Body of pancreas (tissue), 4 donors: Measurements from ENCODE around the gene SLC27A6.

Experiments
- CTCF ChIP-seq, 7 experiments: fragments of 450-650 bp in 4 of 7; fragments of 200-600 bp in 3 of 7; sonication (generic) in 3 of 7; IDR thresholded peaks; one replicate each; pipeline ENCODE4 v1.5.1; 2016 to 2019; ENCODE audit warnings: antibody characterized with exemption in 7 of 7
- POLR2A ChIP-seq, 3 donors: fragments of 450-650 bp; IDR thresholded peaks; one replicate each; pipeline ENCODE4 v1.6.1; 2016; ENCODE audit warnings: antibody characterized with exemption in 3 of 3, mild to moderate bottlenecking in 2 of 3

DNA sequence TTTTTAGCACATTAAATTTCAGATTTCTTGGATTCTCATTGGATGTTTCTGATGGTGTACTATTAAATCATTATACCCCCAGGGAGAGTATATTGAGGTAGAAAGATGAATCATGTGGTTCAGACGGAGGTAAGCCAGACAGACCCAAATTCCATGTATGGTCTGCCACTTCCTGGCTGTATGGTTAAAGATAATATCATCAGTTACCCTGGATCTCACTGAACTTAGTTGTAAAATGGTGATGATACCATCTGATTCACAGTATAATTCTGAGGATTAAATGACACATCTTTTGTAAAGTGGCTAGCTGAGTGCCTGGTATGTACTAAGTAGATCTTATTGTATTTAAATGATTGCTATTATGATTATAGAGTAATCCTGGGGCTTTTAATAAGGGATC, 9.3 kb downstream of the SLC27A6 start:
- TF ChIP-seq CTCF (IDR thresholded peaks at IDR 0.05): no peak
- TF ChIP-seq POLR2A (IDR thresholded peaks at IDR 0.05): no peak
